HEK293 (cell line): ENCODE data around the gene SPRED3.

Source experiments
- CTCF ChIA-PET: fragments of 350-600 bp; formaldehyde crosslinking; extraction: SDS; loops from one replicate; lab custom pipeline; 2021; ENCODE audit warnings: antibody characterized with exemption; lab: Yijun Ruan, JAX
- POLR2A ChIA-PET: fragments of 300-600 bp; formaldehyde crosslinking; extraction: SDS; loops from one replicate; lab custom pipeline; 2020; ENCODE audit warnings: antibody characterized with exemption, inconsistent platforms; lab: Yijun Ruan, JAX
- H3K27ac ChIP-seq: fragments of 200-500 bp; sonication (Bioruptor generic); 2 replicates; pipeline ENCODE4 v1.5.1; 2014; ENCODE audit warnings: low read depth, low read length, control low read depth, inconsistent platforms; ENCODE audit errors: extremely low read depth
- H3K36me3 ChIP-seq, 2 experiments: fragments of 200-500 bp in 1 of 2; sonication (Bioruptor generic) in 1 of 2; 1 replicate in 1 of 2; 2 replicates in 1 of 2; pipeline ENCODE4 v1.5.1; 2014 to 2017; ENCODE audit warnings: inconsistent platforms in 2 of 2, low read length in 2 of 2; ENCODE audit not compliant: control insufficient read depth in 2 of 2, insufficient read depth in 1 of 2
- H3K4me1 ChIP-seq: fragments of 200-500 bp; sonication (Bioruptor generic); 2 replicates; pipeline ENCODE4 v1.5.1; 2014; ENCODE audit warnings: mild to moderate bottlenecking, low read length, inconsistent platforms; ENCODE audit not compliant: control insufficient read depth, insufficient read depth
- H3K4me3 ChIP-seq: 2 replicates; pipeline ENCODE4 v1.5.1; 2011; ENCODE audit warnings: low read depth, mild to moderate bottlenecking, control low read depth, low read length, moderate library complexity
- H3K9me3 ChIP-seq: fragments of 200-500 bp; sonication (Bioruptor generic); 2 replicates; pipeline ENCODE4 v1.5.1; 2014; ENCODE audit warnings: low read depth, low read length, inconsistent platforms; ENCODE audit not compliant: control insufficient read depth, insufficient read depth
- BCL11A ChIP-seq: fragments of 450-650 bp; formaldehyde crosslinking; IDR thresholded peaks from 2 replicates; pipeline ENCODE4 v1.5.1; 2016; ENCODE audit warnings: low read depth, missing biosample characterization, missing genetic modification characterization
- BCL11B ChIP-seq: fragments of 450-650 bp; formaldehyde crosslinking; IDR thresholded peaks from 2 replicates; pipeline ENCODE4 v1.5.1; 2016; ENCODE audit warnings: low read depth, missing biosample characterization, missing genetic modification characterization
- FEZF1 ChIP-seq: fragments of 450-650 bp; formaldehyde crosslinking; IDR thresholded peaks from 2 replicates; pipeline ENCODE4 v1.5.1; 2016; ENCODE audit warnings: missing biosample characterization, missing genetic modification characterization
- KLF8 ChIP-seq: fragments of 450-650 bp; formaldehyde crosslinking; IDR thresholded peaks from 2 replicates; pipeline ENCODE4 v1.5.1; 2016; ENCODE audit warnings: missing biosample characterization, missing genetic modification characterization
- SP2 ChIP-seq: fragments of 450-650 bp; formaldehyde crosslinking; IDR thresholded peaks from 2 replicates; pipeline ENCODE4 v1.5.1; 2016; ENCODE audit warnings: missing biosample characterization, missing genetic modification characterization
- SP3 ChIP-seq: fragments of 450-650 bp; formaldehyde crosslinking; IDR thresholded peaks from 2 replicates; pipeline ENCODE4 v1.5.1; 2016; ENCODE audit warnings: missing biosample characterization, missing genetic modification characterization
- ZBTB17 ChIP-seq: fragments of 450-650 bp; formaldehyde crosslinking; IDR thresholded peaks from 2 replicates; pipeline ENCODE4 v1.5.1; 2016; ENCODE audit warnings: missing biosample characterization, missing genetic modification characterization
- ZBTB21 ChIP-seq: fragments of 450-650 bp; formaldehyde crosslinking; IDR thresholded peaks from 2 replicates; pipeline ENCODE4 v1.5.1; 2017; ENCODE audit warnings: missing biosample characterization, missing genetic modification characterization
- ZBTB7A ChIP-seq: fragments of 450-650 bp; formaldehyde crosslinking; IDR thresholded peaks from 2 replicates; pipeline ENCODE4 v1.5.1; 2016; ENCODE audit warnings: low read depth, missing biosample characterization, missing genetic modification characterization
- ZFP3 ChIP-seq: fragments of 450-650 bp; formaldehyde crosslinking; IDR thresholded peaks from 2 replicates; pipeline ENCODE4 v1.5.1; 2016; ENCODE audit warnings: low read depth, missing biosample characterization, missing genetic modification characterization
- ZNF121 ChIP-seq: fragments of 450-650 bp; formaldehyde crosslinking; IDR thresholded peaks from 2 replicates; pipeline ENCODE4 v1.5.1; 2016; ENCODE audit warnings: missing biosample characterization, missing genetic modification characterization
- ZNF155 ChIP-seq: fragments of 450-650 bp; formaldehyde crosslinking; IDR thresholded peaks from 2 replicates; pipeline ENCODE4 v1.5.1; 2016; ENCODE audit warnings: missing biosample characterization, missing genetic modification characterization
- ZNF211 ChIP-seq: fragments of 450-650 bp; formaldehyde crosslinking; IDR thresholded peaks from 2 replicates; pipeline ENCODE4 v1.5.1; 2016; ENCODE audit warnings: low read depth, missing biosample characterization, missing genetic modification characterization
- ZNF311 ChIP-seq: fragments of 450-650 bp; formaldehyde crosslinking; IDR thresholded peaks from 2 replicates; pipeline ENCODE4 v1.5.1; 2017; ENCODE audit warnings: missing biosample characterization, missing genetic modification characterization, borderline replicate concordance
- ZNF48 ChIP-seq: fragments of 450-650 bp; formaldehyde crosslinking; IDR thresholded peaks from 2 replicates; pipeline ENCODE4 v1.5.1; 2016; ENCODE audit warnings: missing biosample characterization, missing genetic modification characterization
- ZNF530 ChIP-seq: fragments of 450-650 bp; formaldehyde crosslinking; IDR thresholded peaks from 2 replicates; pipeline ENCODE4 v1.5.1; 2016; ENCODE audit warnings: low read depth, missing biosample characterization, missing genetic modification characterization
- ZNF561 ChIP-seq: fragments of 450-650 bp; IDR thresholded peaks from 2 replicates; pipeline ENCODE4 v1.5.1; 2018; ENCODE audit warnings: missing biosample characterization, missing genetic modification characterization, borderline replicate concordance
- ZNF600 ChIP-seq: fragments of 450-650 bp; formaldehyde crosslinking; IDR thresholded peaks from 2 replicates; pipeline ENCODE4 v1.5.1; 2016; ENCODE audit warnings: missing biosample characterization, missing genetic modification characterization
- ZNF623 ChIP-seq: fragments of 450-650 bp; formaldehyde crosslinking; IDR thresholded peaks from 2 replicates; pipeline ENCODE4 v1.5.1; 2016; ENCODE audit warnings: missing biosample characterization, missing genetic modification characterization
- ZNF785 ChIP-seq: fragments of 450-650 bp; formaldehyde crosslinking; IDR thresholded peaks from 2 replicates; pipeline ENCODE4 v1.5.1; 2016; ENCODE audit warnings: missing biosample characterization, missing genetic modification characterization
- ZNF792 ChIP-seq: fragments of 450-650 bp; formaldehyde crosslinking; IDR thresholded peaks from 2 replicates; pipeline ENCODE4 v1.5.1; 2016; ENCODE audit warnings: missing biosample characterization, missing genetic modification characterization
- TF ChIP-seq, protein P1 (sequence below): fragments of 450-650 bp; formaldehyde crosslinking; IDR thresholded peaks from 2 replicates; pipeline ENCODE4 v1.5.1; 2016; ENCODE audit warnings: missing biosample characterization, missing genetic modification characterization
- TF ChIP-seq, protein P2 (sequence below): fragments of 450-650 bp; formaldehyde crosslinking; IDR thresholded peaks from 2 replicates; pipeline ENCODE4 v1.5.1; 2017; ENCODE audit warnings: missing biosample characterization, missing genetic modification characterization
- TF ChIP-seq, protein P3 (sequence below): sonication (generic); formaldehyde crosslinking; IDR thresholded peaks from 2 replicates; pipeline ENCODE4 v1.8.1; 2022; ENCODE audit warnings: mild to moderate bottlenecking, moderate library complexity, missing genetic modification reagents
- TF ChIP-seq, protein P4 (sequence below): fragments of 450-650 bp; formaldehyde crosslinking; IDR thresholded peaks from 2 replicates; pipeline ENCODE4 v1.5.1; 2016; ENCODE audit warnings: missing biosample characterization, missing genetic modification characterization
- TF ChIP-seq, protein P5 (sequence below): fragments of 450-650 bp; formaldehyde crosslinking; IDR thresholded peaks from 2 replicates; pipeline ENCODE4 v1.5.1; 2016; ENCODE audit warnings: missing biosample characterization, missing genetic modification characterization

SPRED3 gene

DNA sequence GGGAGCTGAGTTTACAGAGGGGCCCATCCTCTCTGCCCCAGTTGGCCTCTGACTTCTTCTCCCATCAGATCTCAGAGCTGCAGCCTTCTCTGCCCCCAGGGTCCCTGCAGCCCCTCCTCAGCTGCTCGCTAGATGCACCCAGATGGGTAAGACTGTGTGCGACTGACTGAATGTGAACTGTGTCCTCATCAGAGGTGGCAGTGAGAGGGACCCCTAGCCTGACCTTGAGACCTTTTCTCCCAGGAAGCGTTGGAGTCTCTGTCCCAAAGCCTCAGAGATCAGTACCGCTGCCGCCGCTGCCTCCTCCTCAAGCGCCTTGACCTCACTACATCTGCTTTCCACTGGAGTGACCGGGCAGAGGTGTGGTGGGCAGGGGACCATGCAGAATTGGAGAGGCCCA, 16.8 kb downstream of the SPRED3 start:
- TF ChIP-seq FEZF1 (tag by site-specific recombination) = no peak
- no peak for TF ChIP-seq ZNF530 (tag by site-specific recombination)
- TF ChIP-seq SP2 (tag by site-specific recombination) = no peak
- TF ChIP-seq, protein P1, sequence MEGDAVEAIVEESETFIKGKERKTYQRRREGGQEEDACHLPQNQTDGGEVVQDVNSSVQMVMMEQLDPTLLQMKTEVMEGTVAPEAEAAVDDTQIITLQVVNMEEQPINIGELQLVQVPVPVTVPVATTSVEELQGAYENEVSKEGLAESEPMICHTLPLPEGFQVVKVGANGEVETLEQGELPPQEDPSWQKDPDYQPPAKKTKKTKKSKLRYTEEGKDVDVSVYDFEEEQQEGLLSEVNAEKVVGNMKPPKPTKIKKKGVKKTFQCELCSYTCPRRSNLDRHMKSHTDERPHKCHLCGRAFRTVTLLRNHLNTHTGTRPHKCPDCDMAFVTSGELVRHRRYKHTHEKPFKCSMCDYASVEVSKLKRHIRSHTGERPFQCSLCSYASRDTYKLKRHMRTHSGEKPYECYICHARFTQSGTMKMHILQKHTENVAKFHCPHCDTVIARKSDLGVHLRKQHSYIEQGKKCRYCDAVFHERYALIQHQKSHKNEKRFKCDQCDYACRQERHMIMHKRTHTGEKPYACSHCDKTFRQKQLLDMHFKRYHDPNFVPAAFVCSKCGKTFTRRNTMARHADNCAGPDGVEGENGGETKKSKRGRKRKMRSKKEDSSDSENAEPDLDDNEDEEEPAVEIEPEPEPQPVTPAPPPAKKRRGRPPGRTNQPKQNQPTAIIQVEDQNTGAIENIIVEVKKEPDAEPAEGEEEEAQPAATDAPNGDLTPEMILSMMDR = no peak
- TF ChIP-seq, protein P2, sequence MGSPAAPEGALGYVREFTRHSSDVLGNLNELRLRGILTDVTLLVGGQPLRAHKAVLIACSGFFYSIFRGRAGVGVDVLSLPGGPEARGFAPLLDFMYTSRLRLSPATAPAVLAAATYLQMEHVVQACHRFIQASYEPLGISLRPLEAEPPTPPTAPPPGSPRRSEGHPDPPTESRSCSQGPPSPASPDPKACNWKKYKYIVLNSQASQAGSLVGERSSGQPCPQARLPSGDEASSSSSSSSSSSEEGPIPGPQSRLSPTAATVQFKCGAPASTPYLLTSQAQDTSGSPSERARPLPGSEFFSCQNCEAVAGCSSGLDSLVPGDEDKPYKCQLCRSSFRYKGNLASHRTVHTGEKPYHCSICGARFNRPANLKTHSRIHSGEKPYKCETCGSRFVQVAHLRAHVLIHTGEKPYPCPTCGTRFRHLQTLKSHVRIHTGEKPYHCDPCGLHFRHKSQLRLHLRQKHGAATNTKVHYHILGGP = no peak
- TF ChIP-seq BCL11B = no peak
- TF ChIP-seq SP3 (tag by site-specific recombination) = no peak
- no peak for TF ChIP-seq ZBTB7A (tag by site-specific recombination)
- no peak for TF ChIP-seq ZFP3 (tag by site-specific recombination)
- no peak for TF ChIP-seq BCL11A
- TF ChIP-seq ZNF792 (tag by site-specific recombination) = no peak
- TF ChIP-seq ZNF311 (tag by site-specific recombination) = no peak
- TF ChIP-seq, protein P3, sequence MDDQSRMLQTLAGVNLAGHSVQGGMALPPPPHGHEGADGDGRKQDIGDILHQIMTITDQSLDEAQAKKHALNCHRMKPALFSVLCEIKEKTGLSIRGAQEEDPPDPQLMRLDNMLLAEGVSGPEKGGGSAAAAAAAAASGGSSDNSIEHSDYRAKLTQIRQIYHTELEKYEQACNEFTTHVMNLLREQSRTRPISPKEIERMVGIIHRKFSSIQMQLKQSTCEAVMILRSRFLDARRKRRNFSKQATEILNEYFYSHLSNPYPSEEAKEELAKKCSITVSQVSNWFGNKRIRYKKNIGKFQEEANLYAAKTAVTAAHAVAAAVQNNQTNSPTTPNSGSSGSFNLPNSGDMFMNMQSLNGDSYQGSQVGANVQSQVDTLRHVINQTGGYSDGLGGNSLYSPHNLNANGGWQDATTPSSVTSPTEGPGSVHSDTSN (CRISPR knock-in tag) = no peak
- no peak for TF ChIP-seq ZNF155 (tag by site-specific recombination)
- no peak for TF ChIP-seq ZNF623 (tag by site-specific recombination)
- TF ChIP-seq, protein P4, sequence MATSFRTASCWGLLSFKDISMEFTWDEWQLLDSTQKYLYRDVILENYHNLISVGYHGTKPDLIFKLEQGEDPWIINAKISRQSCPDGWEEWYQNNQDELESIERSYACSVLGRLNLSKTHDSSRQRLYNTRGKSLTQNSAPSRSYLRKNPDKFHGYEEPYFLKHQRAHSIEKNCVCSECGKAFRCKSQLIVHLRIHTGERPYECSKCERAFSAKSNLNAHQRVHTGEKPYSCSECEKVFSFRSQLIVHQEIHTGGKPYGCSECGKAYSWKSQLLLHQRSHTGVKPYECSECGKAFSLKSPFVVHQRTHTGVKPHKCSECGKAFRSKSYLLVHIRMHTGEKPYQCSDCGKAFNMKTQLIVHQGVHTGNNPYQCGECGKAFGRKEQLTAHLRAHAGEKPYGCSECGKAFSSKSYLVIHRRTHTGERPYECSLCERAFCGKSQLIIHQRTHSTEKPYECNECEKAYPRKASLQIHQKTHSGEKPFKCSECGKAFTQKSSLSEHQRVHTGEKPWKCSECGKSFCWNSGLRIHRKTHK (tag by site-specific recombination) = no peak
- CTCF ChIA-PET = interaction anchor here (0.5 to 4.8 kb wide), 15 partner anchors 8 to 807 kb away, joined by 3 to 77 read pairs (median 4); partner anchors contain the start of genes GGN and SPRED3
- Histone ChIP-seq H3K9me3 (no peaks in the 10 kb centered on the region), H3K27ac (0 out of 2 replicates have a peak overlapping the region, but pooled peaks have one; percentile 9), H3K4me1 (peaks cover 10% of the 10 kb centered on the region), H3K36me3 (peaks cover 14 to 29% of the 10 kb centered on the region in 2 experiments; a peak in 2 of 3 replicates), H3K4me3 (no peak overlapping the region)
- POLR2A ChIA-PET = interaction anchor here (1.0 to 5.6 kb wide), 2 partner anchors 17 to 31 kb away, joined by 3 to 68 read pairs; partner anchors contain the start of genes GGN, PSMD8 and SPRED3

DNA sequence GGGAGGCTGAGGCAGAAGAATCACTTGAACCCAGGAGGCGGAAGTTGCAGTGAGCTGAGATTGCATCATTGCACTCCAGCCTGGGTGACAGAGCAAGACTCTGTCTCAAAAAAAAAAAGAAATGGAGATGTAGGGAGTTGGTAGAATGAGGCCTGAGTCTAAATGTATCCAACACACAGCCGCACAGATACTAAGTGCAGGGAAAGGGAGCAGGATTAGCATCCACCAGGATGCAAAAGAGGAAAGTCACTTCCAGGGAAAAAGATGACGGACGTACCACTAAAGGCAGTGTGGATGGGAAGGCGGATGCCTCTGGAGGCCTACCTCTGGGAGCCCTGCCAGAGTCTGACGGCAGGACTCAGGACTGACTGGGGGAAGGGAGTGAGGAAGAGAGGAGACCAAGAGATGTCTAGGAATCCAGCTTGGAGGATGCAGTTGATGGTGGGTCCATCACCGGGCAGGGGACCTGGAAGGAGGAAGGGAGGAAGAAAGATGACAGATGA, 21.2 kb downstream of the SPRED3 start:
- H3K27ac ChIP-seq = no peak overlapping the region
- no peaks in the 10 kb centered on the region for H3K4me1 ChIP-seq
- CTCF ChIA-PET = interaction anchor here (0.6 kb wide), 2 partner anchors 62 to 160 kb away, joined by 3 read pairs; no protein-coding TSS in a partner anchor
- POLR2A ChIA-PET = no interaction called here
- peaks cover 14 to 26% of the 10 kb centered on the region in 2 experiments; a peak in 2 of 3 replicates for H3K36me3 ChIP-seq
- H3K9me3 ChIP-seq = no peaks in the 10 kb centered on the region
- H3K4me3 ChIP-seq = no peak overlapping the region
- TF ChIP-seq ZBTB17 (tag by site-specific recombination) (peak; percentile 91), SP2 (tag by site-specific recombination) (0 out of 2 replicates have a peak, but pooled peaks have one; percentile 5), ZNF600 (peak; percentile 87), ZNF121 (no peak), KLF8 (peak; percentile 41), ZBTB21 (tag by site-specific recombination) (0 out of 2 replicates have a peak, but pooled peaks have one; percentile 6), ZNF211 (tag by site-specific recombination) (no peak), ZNF785 (0 out of 2 replicates have a peak, but pooled peaks have one; percentile 44), ZNF48 (tag by site-specific recombination) (no peak), ZNF561 (tag by site-specific recombination) (no peak)
- TF ChIP-seq, protein P2 = peak; percentile 60; the same call in 1 of the 2 replicates
- TF ChIP-seq, protein P5, sequence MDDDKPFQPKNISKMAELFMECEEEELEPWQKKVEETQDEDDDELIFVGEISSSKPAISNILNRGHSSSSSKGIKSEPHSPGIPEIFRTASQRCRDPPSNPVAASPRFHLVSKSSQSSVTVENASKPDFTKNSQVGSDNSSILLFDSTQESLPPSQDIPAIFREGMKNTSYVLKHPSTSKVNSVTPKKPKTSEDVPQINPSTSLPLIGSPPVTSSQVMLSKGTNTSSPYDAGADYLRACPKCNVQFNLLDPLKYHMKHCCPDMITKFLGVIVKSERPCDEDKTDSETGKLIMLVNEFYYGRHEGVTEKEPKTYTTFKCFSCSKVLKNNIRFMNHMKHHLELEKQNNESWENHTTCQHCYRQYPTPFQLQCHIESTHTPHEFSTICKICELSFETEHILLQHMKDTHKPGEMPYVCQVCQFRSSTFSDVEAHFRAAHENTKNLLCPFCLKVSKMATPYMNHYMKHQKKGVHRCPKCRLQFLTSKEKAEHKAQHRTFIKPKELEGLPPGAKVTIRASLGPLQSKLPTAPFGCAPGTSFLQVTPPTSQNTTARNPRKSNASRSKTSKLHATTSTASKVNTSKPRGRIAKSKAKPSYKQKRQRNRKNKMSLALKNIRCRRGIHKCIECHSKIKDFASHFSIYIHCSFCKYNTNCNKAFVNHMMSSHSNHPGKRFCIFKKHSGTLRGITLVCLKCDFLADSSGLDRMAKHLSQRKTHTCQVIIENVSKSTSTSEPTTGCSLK = no peak
